NK-92 treated with Interleukin-12 subunit alpha and Interleukin-12 subunit beta, amount 100 ng/mL, for 24 hours (cell line): Measurements from ENCODE around the gene ATG2A.

Experiments used
- DNase-seq: peaks from one replicate; lab custom pipeline; 2025; lab: John Stamatoyannopoulos, UW

Gene ATG2A

DNA sequence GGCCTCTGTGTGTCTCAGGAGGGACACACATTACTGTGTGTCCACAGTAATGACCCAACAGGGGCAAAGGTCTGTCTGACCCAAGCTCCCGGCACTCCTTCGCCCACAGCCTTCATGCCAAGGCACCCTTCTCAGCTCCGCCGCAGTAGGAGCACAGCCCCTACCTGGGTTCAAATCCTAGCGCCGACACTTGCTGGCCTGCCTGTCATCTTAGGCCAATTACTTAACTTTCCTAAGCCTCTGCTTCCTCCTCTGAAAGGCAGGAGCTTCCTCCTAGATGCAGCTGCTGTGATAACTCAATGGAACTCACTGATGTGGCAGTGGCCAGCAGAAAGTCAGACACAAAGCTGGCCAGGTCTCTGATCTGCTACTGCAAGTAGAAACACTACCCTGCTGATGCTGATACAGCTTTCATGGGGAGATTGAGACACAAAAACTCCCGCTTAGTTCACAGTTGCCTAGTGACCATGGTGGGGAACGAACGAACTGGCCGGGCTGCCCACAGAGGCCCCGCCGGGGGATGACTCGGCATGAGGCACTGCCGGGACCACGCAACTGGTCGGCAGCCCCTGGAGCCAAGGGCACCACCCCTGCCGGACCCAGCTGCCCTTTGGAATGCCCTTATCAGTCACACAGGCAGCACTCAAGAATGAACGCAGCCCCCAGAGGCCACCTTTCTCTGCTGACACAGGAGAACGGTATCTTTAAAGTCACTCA is 46.7 kb downstream of the ATG2A start:
- DNase-seq, result no peak

DNA sequence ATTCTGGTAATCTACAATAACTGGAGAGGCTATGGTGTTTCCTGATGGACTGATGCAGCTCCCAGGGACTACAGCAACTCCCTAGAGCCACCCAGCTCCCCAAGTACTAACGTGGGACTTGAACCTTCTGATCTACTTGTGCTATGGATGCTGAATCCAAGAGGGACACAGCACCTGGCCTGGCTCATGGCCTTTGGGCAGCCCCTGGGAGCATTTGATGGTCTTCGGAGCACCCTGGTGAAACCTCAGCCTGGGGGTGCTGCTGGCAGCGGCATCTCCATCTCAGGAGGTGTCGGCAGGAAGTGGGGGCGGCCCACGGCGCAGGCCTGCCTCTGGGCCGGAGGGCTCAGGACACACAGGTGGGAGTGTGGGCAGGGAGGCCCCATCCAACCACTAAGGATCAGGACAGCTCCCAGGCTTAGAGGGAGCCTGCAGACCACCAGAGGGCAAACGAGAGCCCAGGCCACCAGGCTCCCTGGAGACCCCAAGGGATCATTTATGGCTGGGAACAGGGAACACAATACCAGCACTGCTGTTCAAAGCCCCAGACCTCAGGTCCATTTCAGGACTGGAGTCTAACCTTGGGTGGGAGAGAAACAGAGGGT is 47.3 kb downstream of the ATG2A start:
- DNase-seq, result no peak

DNA sequence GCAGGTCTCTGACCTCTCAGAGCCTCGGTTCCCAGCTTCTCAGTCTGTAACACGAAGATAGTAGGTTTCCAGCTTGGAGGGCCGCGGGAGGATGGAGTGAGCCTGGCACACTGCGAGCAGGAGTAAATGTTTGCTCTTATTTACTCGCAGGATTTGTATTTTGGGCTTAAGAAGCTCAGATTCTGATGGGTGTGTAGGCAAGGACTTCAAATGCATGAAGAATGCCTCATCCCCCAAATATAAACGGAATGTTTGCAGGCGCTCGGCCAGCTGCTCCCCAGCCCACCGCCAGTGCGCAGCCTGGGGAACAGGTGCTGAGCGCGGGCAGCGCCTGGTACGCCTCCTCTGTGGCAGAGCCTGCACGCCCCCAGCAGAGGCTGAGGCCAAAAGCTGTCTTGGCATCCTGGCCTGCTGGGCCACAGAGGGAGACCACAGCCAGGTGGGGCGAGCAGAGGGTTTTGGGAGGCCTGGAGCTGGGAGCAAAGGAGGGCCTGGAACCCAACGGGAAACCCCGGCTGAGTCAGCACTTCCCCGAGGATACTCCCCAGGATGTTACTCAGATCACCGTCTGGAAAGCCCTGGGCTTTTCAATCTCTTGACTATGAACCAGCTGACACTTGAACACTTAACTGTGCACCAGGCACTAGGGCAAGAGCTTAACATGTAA is 48.0 kb downstream of the ATG2A start:
- DNase-seq, result no peak

DNA sequence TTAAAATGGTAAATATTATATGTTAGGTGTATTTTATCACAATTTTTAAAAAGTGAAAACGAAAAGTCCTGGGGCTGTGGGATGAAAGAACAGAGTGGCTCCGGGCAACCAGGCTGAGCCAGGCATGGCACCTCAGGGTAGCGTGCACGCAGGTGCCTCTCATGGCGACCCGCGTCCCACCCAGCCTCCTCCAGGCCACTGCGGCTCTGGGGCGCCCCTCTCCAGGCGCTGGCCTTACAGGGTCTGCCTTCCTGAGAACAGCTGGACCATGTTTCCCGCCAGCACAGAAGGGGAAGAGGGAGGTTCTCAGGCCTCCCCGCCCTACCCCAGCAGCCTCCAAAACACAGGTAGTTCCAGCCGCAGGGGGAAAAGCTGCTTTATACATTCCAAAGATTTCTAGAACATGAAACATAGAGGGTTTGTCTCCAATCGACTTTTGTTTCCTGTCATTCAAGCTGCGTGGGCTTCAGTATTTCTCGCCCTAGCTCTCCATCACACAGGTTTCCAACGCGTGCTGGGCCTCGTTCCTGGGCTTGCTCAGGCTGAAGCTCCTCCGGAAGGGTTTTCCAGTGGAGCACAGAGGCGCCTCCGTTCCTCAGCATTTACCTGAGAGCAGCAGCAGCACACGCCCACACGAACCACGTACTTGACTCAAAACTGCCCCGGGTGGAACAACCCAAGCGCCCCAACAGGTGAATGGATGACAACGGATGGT is 49.1 kb downstream of the ATG2A start:
- DNase-seq, result no peak

DNA sequence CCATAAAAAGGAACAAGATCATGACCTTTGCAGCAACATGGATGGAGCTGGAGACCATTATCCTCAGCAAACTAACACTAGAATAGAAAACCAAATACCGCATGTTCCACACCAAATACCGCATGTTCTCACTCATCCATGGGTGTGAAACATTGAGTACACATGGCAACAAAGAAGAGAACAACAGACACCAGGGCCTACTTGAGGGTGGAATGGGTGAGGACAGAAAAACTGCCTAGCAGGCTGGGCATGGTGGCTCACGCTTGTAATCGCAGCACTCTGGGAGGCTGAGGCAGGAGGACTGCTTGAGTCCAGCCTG is 50.9 kb downstream of the ATG2A start:
- no peak for DNase-seq

DNA sequence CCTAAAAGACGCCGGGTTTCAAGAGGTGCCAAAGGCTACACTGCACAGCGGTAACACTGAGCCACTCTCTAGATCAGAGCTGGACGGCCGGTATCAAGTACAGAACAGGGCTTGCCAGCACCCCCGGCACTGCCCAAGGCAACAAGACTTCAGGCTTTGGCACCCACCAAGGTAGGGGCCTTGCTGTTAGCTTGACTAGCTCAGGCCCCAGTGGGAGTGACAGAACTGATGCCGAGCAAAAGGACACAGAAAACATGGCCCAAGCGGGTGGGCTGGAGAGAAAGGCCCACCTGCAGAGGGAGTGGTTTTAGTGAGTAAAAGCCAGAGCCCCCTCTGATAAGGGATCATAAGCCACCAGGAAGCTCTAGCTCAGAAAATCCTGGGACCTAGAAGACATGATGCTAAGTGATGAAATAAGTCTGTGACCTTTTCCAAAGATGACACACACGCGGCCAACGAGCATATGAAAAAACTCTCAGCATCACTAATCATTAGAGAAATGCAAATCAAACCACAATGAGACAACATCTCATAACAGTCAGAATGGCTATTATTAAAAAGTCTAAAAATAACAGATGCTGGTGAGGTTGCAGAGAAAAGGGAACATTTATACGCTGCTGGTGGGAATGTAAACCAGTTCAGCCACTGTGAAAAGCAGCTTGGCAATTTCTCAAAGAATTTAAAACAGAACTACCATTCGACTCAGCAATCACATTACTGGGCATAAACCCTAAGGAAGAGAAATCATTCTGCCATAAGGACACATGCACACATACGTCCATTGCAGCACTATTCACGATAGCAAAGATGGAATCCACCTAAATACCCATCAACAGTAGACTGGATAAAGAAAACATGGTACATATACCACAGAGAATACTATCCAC is 51.5 kb downstream of the ATG2A start:
- no peak for DNase-seq

DNA sequence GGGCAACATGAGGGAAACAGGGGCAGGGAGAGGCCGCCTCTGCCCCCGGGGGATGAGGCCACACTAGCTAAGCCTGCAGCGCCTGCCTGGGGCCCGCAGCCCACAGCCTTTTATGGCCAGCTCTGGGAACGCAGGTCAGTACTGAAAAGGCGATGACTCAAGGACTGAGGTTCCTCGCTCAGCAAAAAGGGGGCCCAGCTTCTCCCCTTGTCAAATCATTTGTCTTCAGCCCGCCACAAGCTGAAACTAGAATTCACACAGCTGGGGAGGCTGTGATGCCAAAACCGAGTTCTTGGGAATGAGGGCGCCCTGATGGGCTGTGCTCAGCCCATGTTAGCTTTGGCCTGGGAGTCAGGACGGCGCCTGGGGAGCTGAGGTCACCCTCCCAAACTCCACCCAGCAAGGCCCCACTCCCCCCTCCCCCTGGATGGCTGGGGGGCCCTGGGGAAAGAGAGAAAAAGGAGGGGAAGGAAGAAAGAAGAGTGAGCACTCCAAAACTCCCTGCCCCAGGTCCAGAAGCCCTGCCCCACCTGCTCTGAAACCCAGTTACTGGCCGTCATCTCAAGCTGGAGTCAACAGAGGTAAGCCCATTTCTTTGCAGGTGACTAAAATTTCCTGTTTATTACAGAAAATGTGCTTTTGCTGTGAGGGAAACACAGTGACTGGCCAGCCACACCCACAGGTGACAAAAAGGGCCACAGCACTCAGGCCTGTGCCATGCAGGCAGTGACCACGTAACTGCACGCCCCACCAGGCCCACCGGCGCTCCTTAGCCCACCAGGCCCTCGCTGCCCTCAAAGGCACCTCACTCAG is 52.3 kb downstream of the ATG2A start:
- DNase-seq, result no peak

DNA sequence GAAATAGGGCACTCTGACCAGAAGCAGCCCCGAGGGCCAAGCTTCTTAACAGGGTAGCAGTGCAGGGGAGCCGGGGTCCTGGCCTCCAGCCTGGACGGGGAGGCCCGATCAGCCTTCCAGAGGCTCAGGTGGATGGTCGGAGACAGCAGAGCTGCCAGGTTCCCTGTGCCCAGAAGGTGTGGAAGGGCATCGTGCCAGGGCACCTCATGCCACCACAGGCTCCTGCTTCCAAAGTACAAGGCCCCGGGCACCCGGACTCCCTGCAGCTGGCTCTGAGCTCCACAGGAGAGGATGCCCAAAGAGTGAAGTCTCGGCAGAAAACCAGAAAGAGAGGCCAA is 52.9 kb downstream of the ATG2A start:
- no peak for DNase-seq

DNA sequence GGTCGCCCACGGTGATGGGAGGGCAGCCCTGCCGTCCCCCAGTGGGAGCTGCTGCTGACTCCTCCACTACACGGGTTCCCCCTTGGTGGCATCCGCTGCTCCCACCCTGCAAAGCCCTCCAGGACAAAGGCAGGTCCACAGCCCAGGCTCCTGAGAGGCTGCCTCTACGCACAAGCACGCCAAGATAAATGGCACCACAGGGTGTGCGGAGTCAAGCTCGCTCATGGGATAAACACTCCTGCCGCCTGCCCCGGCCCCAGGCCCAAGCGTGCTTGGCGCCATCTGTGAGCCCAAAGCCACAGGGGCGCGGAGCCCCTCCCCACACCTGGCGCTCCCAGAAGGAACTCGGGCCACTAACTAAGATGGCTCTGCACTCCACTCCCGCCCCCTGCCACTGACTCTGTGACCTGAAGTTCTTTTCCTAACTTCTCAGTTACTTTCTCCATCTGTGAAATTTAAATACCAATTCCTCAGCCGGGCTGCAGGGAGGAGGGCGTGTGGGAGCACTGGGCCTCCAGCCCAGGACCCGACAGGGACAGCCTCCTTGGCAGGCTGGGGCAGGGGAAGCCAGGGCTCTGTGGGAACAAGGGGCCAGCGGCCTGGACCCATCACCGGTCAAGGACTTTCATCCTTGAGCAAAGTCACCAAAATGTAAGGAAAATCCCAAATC is 53.5 kb downstream of the ATG2A start:
- no peak for DNase-seq

DNA sequence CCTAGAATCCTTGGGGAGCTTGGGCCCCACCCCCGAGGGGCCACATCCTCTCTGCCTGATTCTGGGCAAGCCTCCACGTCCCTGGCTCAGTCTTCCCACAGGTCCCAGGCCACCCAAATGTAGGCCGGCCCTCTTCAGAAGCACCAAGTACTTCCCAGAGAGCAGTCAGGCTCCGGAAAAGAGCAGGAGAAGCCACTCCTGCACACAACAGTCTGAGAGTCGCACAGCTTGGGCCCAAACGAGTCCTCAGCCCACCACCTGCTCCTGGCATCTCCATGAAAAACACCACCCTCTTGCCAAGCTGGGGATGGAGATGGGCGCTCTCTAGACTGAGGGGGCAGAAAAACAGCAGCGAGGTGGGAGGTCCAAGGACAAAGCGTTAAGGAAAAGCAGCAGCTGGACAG is 54.0 kb downstream of the ATG2A start:
- DNase-seq, result no peak

DNA sequence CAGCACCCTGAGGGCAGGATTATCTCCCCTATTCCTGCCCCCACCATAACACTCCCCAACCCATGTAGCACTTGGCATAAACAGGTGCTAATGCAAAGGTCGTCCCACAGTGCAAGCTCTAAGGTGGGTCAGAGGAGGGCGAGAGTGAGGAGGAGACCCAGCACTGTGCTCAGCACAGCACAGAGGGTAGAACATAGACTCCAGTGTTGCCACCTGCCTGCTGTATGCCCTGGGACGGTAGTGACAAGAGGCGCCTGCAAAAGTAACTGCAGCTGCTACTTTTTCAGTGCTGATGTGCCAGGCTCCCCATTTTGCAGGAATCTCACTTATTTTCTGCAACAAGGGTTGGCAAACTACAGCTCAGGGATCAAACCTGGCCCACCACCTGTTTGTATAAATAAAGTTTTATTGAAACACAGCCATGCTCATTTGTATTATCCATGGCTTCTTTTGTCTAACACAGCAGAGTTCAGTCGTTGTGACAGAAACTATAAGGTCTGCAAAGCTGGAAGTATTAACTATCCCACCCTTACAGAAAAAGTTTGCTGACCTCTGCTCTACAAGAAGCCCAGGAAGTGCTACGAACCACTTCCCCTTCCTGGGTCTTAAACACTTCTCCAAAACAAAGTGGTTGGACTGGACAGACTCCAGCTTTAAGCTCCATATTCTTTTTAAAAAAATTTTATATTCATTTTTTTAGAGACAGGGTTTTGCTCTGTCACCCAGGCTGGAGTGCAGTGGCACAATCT is 55.6 kb downstream of the ATG2A start:
- no peak for DNase-seq

DNA sequence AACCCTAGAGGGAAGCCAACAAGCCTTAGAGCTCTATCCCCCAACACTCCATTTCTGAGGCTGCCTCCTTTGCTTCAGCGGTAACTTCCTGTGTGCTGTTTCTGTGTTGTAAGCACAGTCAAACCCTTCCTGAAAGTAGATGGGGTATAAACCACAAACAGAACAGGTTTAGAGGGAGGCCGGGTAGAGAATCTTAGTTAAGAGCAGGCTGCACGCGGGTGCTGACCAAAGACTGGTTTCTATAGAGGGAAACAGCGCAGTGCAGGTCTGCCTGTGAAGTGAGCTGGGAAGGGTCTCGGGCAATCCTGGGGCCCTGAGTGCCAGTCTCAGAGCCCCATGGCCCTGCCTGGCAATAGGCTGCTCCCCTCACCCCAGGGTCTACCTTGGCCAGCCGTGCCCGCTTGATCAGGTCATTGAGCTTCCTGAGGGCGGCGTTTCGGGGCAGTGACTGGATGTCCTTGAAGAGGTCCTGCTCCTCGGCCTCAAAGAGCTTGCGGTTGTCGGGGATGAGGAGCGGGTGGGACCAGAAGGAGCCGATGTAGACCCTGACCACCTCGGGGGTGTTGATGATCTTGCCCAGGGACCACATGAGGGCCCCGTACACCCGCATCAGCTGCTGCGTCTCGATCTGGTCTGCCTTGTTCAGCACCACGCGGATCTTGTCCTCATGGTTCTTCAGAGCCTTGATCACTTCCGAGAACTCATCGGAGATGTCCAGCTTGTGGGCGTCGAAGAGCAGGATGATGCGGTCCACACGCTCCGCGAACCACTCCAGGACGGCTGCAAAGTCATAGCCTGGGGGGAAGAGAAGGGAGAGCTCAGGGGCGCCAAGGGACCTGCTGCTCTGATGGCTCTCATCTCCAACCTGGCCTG is 57.2 kb downstream of the ATG2A start:
- peak; percentile 50 for DNase-seq

DNA sequence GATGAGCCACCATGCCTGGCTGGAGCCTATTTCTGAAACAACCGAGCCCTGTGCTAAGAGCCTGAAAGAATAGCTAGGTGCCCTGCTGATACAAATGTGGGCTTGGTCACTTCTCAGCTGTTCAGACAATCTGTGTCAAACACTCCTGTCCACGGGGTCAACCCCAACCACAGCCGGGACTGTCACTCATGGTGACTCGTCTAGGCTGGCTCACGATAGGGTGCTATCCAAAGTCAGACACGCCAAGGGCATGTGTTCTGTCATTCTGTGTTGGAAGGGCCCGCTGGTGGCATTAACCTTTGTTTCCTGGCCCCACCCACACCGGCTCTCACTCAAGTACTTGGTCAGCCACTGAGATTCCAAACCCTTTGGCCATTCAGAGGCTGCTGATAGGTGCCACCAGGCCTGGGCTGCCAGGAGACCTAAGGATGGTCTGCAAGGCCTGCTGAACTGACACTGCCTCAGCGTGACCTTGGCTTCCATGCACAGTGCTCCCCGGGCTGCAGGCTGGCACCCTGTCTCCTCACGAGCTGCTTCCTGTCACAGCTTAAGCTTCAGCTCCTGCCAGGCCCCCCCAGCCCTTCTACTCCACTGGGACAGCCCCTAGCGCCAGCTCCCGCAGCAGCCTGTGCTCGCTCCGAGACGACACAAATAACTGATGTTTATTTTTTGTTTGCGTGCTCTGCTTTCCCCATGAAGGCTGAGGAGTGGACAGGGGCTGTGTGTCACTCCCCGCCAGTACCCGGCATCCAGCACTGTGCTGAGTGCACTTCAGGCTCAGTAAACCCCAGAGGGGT is 58.3 kb downstream of the ATG2A start:
- DNase-seq, result peak; percentile 66

DNA sequence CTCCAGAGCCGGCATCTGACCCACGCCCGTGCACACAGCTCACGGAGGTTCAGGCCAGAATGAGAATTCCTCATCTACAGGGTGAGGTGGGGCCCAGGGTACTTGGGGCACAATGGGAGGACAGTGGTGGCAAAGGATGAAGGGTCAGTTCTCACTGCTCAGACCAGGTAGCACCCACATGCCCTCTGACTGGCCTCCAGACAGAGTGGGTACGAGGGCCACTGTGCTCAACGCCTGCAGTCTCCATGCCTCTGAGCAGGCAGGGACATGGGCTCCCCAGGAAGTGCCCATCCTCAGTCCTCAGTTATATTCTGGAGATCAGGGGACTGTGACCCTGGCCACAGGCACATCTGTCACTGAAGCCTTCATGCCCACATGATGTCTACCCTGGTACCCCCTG is 59.5 kb downstream of the ATG2A start:
- no peak for DNase-seq

DNA sequence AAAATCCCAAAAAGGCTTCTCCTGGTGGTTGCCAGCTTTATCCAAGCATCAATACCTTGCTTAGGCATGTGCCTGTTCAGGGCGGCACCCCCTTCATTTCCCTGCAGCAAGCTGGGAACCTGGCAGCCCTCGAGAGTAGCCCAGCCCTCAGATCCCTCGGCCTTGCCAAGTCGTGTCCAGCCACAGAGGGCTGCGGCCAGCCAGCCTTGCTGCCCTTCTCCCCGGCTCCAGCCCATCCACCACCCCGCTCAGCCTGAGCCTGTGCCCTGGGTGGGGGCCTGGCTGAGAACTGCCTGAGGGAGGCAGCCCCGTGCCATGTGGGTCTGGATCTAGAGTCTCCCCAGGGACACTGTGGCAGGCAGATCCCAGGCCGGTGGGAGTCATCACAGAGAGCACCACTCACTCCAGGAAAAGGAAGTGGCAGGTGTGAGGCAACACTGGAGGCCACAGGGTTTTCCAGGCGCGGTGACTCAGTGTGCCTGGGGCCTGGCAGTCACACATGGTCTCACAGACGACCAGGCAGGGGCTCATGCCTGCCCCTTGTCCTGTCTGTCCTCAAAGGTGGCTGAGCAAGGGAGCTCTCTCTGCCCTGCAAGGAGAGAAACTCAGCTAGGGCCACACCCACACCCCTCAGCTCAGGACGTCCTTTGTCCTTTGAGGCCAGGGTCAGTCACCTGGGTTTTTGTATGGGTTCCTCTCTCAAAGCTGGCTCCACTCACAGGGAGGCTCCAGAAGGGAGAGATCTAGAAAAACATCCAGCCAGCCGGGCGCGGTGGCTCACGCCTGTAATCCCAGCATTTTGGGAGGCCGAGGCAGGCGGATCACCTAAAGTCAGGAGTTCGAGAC is 60.4 kb downstream of the ATG2A start:
- peak; percentile 44 for DNase-seq

DNA sequence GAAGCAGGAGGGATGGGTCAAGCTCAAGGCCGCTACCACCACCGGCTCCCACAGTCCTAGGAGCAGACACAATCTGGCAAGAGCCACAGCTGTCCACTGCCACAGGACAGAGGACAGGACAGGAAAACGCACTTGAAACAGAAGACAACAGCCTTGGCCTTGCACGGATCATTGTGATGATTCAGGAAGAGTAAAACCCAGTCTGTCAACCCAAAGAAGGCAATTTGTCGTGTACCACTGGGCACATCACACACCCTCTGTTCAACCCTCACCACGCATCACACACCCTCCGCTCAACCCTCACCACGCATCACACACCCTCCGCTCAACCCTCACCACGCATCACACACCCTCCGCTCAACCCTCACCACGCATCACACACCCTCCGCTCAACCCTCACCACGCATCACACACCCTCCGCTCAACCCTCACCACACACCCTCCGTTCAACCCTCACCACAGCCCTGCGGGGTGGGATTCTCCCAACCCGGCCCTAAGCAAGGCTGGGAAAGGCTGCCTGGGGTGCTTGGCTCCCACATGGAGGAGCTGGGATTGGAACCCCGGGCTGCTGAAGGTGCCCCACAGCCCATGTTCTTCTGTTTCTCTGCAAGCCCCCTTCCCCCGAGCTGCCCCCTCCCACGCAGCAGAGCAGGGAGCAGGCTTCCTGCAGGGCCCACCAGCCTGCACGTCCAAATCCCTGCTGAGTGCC is 61.3 kb downstream of the ATG2A start:
- DNase-seq, result no peak
